Stimulated activated CD8-positive, alpha-beta memory T cell treated with anti-CD3 and anti-CD28 coated beads, Interleukin-7, amount 100 ng/mL, for 24 hours (primary cell): ENCODE results near the gene SHISA6.

Experiments used
- DNase-seq: peaks from one replicate; pipeline ENCODE4 v3.0.0-alpha.2; 2020; ENCODE audit warnings: low read depth

SHISA6 gene

GRCh38 chr17:11458279-11458678 is 217.3 kb downstream of the SHISA6 start:
- no peak for DNase-seq

DNA sequence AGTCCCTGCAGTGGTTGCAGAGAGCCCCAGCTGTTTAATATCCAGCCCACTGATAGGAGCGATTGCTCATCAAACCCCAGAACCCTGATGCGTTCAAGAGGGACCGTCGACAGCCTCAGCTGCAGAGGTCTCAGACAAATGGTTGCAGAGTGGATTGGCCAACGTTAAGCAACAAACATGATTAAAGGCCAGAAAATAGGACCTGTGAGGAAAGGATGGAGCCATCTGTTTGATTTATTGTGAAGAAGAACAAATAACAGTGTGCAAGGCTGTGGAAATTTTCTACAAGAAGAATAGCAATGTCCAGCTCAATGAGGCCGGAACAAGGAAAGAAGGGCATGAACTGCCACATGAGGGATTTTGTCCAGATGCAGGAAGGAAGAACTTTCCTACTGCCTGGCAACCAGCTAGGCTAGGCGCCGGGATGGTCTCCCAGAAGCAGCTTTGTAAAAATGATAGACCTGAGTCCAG is 218.9 kb downstream of the SHISA6 start:
- DNase-seq, result no peak

GRCh38 chr17:11461993-11462548 is 221.1 kb downstream of the SHISA6 start:
- no peak for DNase-seq

- no peak for DNase-seq
These were observed 226.6 kb downstream of the SHISA6 start for GRCh38 chr17:11467639-11468038.

DNA sequence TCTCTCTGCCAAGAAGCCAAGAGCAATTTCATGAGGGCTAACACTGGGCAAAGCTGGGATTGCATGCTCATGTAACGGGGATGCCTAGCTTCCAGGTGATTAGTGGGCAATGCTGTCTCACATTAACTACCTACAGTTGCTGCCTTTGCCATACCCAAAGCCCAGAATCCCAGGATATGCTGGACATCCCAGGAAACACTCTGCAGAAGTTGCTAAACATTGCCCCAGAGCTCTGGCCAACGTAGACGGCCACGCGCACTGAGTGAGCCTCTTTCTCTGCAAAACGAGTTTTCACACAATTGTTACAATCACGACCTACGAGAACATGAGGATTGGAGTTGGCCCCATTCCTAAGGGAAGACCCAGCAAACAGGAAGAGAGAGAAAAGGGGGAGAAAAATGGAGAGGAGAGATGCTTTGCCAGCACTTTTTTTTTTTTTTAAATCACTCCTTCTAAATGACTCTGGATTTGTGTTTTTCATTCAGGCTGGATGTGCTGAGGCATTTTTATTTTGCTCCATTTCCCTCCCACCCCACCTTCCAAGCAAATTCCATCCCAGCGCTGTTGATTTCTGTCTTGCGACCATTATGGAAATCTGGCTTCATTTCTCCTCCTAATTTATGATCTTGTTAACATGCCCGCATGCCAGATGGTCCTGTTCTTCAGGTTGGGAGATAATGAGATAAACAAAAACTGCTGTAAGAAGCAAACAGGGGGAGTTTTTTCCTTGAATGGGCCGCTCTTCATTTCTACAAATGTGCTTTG is 244.5 kb downstream of the SHISA6 start:
- DNase-seq, result no peak

DNA sequence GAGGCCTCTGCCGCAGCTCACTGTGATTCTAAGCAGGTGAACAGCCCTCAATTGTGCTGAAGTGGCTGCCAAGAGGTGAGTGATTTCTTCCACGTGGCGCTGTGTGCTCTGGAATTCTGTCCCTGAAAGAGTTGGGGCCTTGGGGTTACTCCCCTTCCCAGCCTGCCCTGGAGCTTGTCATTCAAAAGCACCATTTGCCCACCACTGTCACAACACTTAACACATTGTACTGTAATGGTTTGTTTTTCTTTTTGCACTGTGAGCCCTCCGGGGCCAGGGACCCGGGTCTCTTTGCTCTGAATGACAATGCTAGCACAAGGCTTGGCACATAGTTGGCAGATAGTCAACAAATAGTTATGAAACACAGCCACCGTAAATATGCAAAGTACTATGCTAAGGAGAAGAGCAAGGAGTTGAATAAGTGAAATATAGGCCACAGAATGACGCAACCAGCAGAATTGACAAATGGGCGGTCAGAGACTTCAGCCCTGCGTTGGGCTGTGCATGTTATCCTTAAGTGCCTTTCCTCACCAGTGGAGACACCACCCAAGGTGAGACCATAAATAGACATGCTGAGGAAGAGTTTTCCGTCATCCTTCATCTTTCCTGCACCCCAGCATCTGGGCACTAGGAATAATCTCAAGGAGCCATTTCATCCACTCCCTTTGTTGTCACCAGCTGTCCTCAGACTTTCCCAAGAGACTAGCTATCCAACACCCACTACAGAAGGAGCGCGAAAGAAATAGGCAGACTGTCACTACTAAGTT is 245.3 kb downstream of the SHISA6 start:
- DNase-seq, result no peak

DNA sequence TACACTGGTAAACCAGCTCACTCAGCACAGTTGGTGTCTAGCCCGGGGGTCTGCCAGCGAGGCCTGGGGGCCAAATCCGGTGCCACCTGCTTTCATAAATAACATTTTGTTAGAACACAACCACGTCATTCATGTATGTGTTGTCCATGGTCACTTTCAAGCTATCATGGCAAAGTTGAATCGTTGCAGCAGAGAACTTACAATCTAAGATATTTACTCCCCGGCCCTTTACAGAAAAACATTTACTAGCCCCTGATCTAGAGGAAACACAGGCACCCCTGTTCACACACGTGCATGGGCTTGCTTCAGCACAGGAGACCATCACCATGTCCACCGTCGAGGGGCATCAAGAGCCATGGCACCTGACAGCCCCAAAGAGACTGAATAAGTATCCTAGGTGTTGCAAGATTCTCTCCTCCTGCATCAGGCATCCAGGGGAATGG is 245.9 kb downstream of the SHISA6 start:
- no peak for DNase-seq

GRCh38 chr17:11487469-11487868 is 246.5 kb downstream of the SHISA6 start:
- no peak for DNase-seq

GRCh38 chr17:11488407-11488806 is 247.4 kb downstream of the SHISA6 start:
- no peak for DNase-seq

DNA sequence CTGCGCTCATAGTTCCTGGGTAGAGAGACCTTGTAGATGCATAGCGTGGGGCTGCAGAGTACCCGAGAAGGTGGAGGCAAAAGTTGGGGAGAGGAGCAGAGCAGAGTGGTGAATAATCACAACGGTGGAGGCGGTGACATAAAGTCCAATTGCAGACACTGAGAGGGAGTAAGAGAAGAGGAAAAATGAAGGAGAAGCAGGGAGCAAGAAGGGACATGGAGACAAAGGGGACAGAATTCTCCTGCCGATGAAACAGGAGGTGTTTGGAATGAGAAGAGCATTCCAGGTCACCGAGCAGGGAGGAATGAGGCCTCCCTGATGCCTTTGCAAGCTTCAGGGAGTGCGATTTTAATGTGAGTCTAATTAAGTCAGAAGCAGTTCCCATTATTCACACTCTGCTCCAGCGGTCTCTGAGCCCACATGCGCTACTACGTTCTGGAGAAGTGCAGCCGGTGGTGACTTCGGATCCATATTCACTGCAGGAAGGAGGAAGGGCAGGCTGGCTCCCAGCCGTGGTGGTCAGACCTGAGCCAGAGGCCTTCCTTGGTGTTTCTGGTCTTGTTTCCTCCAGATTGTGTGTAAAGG is 249.2 kb downstream of the SHISA6 start:
- DNase-seq, result no peak

DNA sequence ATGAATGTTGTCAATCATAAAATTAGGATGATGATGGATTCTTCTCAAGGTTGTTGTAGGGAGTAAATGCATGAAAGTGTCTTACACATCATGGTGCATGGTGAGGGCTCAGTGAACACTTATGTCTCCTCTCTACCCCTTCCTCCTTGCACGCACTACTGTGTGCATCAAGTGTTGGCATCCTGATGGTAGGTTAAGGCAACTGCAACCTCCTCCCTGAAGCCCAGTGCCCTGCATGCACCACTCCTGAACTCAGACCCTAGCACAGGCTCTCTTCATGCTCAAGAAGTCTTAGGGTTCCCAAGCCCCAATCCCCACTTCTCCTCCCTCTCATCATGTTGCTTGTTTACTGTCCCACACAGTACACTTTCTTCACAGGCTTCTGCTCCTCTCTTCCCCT is 251.5 kb downstream of the SHISA6 start:
- DNase-seq, result no peak

DNA sequence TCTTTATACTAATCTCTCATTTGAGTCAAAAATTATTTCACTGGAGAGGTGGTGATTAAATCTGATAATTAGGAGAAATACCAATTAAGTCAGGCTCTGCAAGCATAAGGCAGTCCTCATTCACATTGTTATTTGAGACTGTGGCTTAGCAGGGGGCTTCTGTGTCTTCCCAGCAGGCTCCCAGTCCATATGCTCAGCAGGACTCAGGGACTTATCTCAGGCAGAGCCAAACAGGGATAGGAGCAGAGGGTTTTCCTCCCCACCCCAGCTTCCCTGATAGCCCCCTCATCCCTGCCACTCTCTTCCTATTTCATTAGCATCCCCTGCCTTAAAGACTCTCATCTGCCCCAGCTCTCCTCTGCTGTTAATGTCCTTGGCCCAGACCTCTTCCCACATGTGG is 252.9 kb downstream of the SHISA6 start:
- no peak for DNase-seq

GRCh38 chr17:11495613-11496012 is 254.6 kb downstream of the SHISA6 start:
- DNase-seq, result no peak

DNA sequence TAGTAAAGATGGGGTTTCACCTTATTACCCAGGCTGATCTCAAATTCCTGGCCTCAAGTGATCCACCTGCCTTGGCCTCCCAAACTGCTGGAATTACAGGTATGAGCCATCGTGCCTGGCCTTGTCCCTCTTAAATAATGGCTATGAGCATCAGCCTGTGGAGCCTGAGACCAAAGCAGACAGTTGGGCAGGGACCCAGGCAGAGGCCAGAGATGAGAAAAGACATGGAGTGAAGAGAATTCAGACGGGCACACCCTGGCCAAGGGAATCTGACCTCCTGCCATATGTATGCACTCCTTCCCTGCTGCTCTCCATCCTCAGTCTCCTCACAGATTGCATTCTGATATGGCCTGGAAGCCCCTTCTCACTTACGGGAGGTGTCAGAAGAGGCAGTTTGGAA is 258.9 kb downstream of the SHISA6 start:
- DNase-seq, result no peak

DNA sequence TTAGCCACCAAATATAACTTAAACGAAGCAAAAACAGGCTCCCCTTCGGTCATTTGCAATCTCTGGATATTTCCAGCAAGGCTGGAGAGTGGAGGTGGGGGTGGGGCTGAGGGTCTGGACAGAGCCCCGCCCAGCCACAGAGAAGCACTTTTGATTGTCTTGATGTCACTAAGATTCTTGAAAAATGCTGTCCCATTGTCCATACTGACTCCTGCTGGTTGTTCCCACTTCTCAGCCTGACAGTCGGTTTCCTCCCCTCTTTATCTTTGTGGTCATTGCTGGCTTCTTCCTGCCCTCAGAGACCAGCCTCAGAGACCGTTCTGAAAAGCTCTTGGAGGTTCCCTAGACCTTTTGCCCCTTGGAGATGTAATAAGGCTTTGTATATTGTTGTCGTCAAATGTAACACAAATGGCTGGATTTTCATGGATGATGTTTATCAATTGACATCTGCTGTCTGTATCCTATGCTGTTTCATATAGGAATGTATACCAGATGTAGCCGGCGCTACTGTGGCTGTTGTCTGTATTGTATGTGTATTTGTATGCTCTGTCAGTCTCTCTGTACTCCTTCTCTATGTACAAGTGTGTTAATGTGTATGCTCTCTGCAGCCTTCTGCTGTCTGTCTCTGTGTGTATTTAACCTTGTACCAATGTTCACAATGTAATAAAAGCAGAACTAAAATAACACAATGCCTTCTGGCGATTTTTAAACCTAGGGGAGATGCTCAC is 262.5 kb downstream of the SHISA6 start:
- DNase-seq, result no peak

DNA sequence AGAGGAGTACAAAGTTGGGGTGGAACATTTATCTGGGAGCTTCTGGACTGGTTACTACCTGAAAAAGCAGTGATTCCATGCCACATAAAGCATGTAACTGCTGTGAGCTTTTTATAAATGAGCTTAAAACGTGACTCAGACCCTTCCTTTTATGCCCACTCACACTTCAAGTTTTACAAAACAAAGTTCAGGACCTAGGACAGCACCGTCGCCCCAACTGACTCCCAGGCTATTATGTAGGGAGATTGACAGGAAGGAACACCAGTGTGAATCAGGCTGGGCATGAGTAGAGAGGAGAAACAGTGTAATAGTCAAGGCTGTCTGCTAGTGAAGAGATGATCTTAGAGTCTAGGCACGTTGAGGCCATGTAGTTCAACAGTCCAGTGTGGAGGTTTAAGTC is 265.6 kb downstream of the SHISA6 start:
- DNase-seq, result no peak

DNA sequence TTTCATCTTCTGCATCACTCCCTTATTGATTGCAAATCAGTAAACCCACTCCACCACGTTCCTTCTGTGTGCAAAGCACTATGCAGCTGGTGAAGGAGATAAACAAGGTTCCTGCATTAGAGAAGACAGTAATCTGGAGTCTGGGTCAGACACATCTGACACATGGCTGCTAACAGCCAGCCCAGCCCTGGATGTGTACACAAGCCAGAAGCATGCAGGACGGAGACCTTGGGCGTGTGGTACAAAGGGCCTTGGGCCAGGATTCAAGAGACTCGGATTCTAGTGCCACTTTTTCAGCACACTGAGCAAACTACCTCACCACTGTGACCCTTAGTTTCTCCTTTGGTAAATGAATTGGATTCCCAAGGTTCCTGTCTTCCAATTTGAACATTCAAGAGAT is 270.7 kb downstream of the SHISA6 start:
- no peak for DNase-seq

- no peak for DNase-seq
These were observed 273.6 kb downstream of the SHISA6 start for GRCh38 chr17:11514565-11514964.

GRCh38 chr17:11514981-11515680 is 274.1 kb downstream of the SHISA6 start:
- DNase-seq, result no peak

DNA sequence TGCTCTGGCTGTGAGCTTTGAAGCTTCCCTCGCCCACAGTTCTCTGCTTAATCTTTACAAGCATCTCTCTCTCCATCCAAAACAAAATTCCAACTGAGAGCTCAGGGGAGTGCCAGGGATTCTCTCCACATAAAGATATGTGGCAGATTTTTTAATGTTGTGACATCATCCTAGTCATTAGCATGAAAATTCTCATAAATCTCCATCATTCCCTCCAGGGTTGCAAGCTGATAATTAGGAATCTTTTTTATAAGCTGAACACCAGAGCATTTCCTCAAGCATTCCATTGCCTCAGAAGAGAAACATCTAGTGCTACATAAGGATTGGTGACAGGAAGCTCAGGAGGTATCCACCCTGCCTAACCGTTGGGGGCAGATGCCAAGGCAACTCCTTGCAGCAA is 274.9 kb downstream of the SHISA6 start:
- DNase-seq, result no peak

DNA sequence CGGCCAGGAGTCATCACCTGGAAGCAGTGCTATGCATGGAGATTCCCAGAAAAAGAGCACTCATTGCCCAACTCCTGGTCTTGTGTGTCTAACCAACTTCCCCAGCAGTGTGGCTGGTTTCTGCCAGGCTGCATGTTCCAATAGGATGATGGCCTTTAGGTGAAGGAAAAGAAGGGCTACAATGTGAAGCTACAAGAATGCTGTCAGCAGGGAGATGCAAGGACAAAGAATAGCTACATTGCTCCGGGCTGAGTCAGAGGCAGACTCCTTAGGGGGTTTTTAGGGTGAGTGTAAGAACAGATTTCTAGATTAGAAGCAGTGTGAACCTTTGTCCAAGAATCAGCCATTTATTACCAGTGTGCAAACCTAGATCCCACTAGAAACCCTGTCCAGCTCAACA is 294.2 kb downstream of the SHISA6 start:
- no peak for DNase-seq
